Stimulated activated CD4-positive, alpha-beta T cell treated with anti-CD3 and anti-CD28 coated beads, Interleukin-4, amount 100 ng/mL, for 1 hour (primary cell): ENCODE data around the gene B3GNT5.

Experiments used
- DNase-seq: peaks from one replicate; pipeline ENCODE4 v3.0.0-alpha.2; 2020

The B3GNT5 gene

GRCh38 chr3:183233966-183234365 lies 19.1 kb upstream of the B3GNT5 start:
- DNase-seq, result no peak

GRCh38 chr3:183239046-183239445 lies 14.0 kb upstream of the B3GNT5 start:
- DNase-seq, result no peak

GRCh38 chr3:183242431-183242830 lies 10.6 kb upstream of the B3GNT5 start:
- no peak for DNase-seq

- no peak for DNase-seq
Observed at GRCh38 chr3:183244219-183244618, 8.8 kb upstream of the B3GNT5 start.

- no peak for DNase-seq
Observed at GRCh38 chr3:183244981-183245476, 8.0 kb upstream of the B3GNT5 start.

GRCh38 chr3:183247011-183247589 lies 6.0 kb upstream of the B3GNT5 start:
- DNase-seq, result no peak

GRCh38 chr3:183249006-183249718 lies 3.9 kb upstream of the B3GNT5 start:
- no peak for DNase-seq

- DNase-seq, result no peak
Observed at GRCh38 chr3:183252118-183252782, 803 bp upstream of the B3GNT5 start.

- peak; percentile 39 for DNase-seq
Observed at GRCh38 chr3:183253528-183254486, 754 bp downstream of the B3GNT5 start.

- peak; percentile 22 for DNase-seq
Observed at GRCh38 chr3:183254487-183255347, 1.7 kb downstream of the B3GNT5 start.

GRCh38 chr3:183255348-183255730 lies 2.3 kb downstream of the B3GNT5 start:
- no peak for DNase-seq

GRCh38 chr3:183259087-183259486 lies 6.0 kb downstream of the B3GNT5 start:
- DNase-seq, result no peak

GRCh38 chr3:183259621-183260020 lies 6.6 kb downstream of the B3GNT5 start:
- no peak for DNase-seq

- DNase-seq, result no peak
Observed at GRCh38 chr3:183260167-183260904, 7.3 kb downstream of the B3GNT5 start.

GRCh38 chr3:183261151-183261724 lies 8.2 kb downstream of the B3GNT5 start:
- no peak for DNase-seq

GRCh38 chr3:183262875-183263378 lies 9.9 kb downstream of the B3GNT5 start:
- no peak for DNase-seq

GRCh38 chr3:183264268-183264667 lies 11.2 kb downstream of the B3GNT5 start:
- DNase-seq, result no peak

- DNase-seq, result no peak
Observed at GRCh38 chr3:183265157-183265642, 12.1 kb downstream of the B3GNT5 start.

- DNase-seq, result peak; percentile 34
Observed at GRCh38 chr3:183265834-183266417, 12.9 kb downstream of the B3GNT5 start.

- DNase-seq, result no peak
Observed at GRCh38 chr3:183266454-183266853, 13.4 kb downstream of the B3GNT5 start.
